K562 (cell line): ENCODE data around the gene ZFP92. TPM values are rescaled to one million over a fixed set of nuclear protein-coding genes. Genes with fewer than 3 reads are reported as not detected.

Source experiments
- ATAC-seq: fragments of 200-7000 bp; cut with Tn5 transposase; 3 replicates; pipeline ENCODE4 v1.9.1; 2020; ENCODE audit warnings: moderate library complexity
- BruUV-seq: library from RNA; stranded (reverse); fragments of 400-500 nt; replicated peaks from 2 replicates; lab custom pipeline; 2021; lab: Mats Ljungman, UMichigan
- CTCF ChIA-PET: fragments of 300-600 bp; formaldehyde crosslinking; extraction: SDS; loops from one replicate; lab custom pipeline; 2021; ENCODE audit warnings: low intra/inter-chr PET ratio; lab: Yijun Ruan, JAX
- POLR2A ChIA-PET: fragments of 300-600, 350-650 bp; sonication (Branson Sonifier 250); formaldehyde crosslinking; extraction: SDS; loops from one replicate; lab custom pipeline; 2021; ENCODE audit warnings: antibody characterized with exemption, inconsistent platforms; lab: Yijun Ruan, JAX
- DNase-seq, 4 experiments: peaks; one replicate each; pipeline versions ENCODE4 v3.0.0 to v3.0.0-alpha.2; 2011 to 2018; ENCODE audit warnings: low spot score in 3 of 4, mixed read lengths in 3 of 4; ENCODE audit errors: extremely low read depth in 1 of 4
- FAIRE-seq: peaks from 2 replicates; lab custom pipeline; 2011; peaks lifted over from hg19 to GRCh38; lab: Jason Lieb, UNC
- H2AFZ ChIP-seq: 2 replicates; pipeline ENCODE4 v1.6.0; 2011; ENCODE audit warnings: low read depth, low read length, control low read depth, inconsistent platforms
- H3K27ac ChIP-seq: fragments of 200-600 bp; 3 replicates; pipeline ENCODE4 v1.8.0; 2011; ENCODE audit warnings: low read depth, mild to moderate bottlenecking, control low read depth, inconsistent platforms, low read length, moderate library complexity, mixed read lengths; ENCODE audit errors: extremely low read depth
- H3K27me3 ChIP-seq, 2 experiments: fragments of 300-600 bp in 1 of 2; 2 replicates in 1 of 2; 3 replicates in 1 of 2; pipeline versions ENCODE4 v1.6.0 to v1.8.0; 2011; ENCODE audit warnings: inconsistent platforms in 2 of 2, low read length in 2 of 2, mild to moderate bottlenecking in 1 of 2, mixed read lengths in 1 of 2, moderate library complexity in 1 of 2; ENCODE audit not compliant: control insufficient read depth in 2 of 2, insufficient read depth in 2 of 2
- H3K36me3 ChIP-seq: fragments of 300-600 bp; 3 replicates; pipeline ENCODE4 v1.8.0; 2011; ENCODE audit warnings: mild to moderate bottlenecking, low read length, inconsistent platforms; ENCODE audit not compliant: control insufficient read depth, insufficient read depth
- H3K4me1 ChIP-seq, 2 experiments: fragments of 200-600 bp in 1 of 2; replicated peaks in 1 of 2; 2 replicates in 1 of 2; 3 replicates in 1 of 2; pipeline versions ENCODE4 v1.5.1 to v1.8.0; 2011; ENCODE audit warnings: inconsistent platforms in 2 of 2, low read length in 2 of 2, mild to moderate bottlenecking in 1 of 2, mixed read lengths in 1 of 2, moderate library complexity in 1 of 2; ENCODE audit not compliant: control insufficient read depth in 2 of 2, insufficient read depth in 2 of 2
- H3K4me2 ChIP-seq: 2 replicates; pipeline ENCODE4 v1.6.1; 2011; ENCODE audit warnings: low read length, control low read depth, inconsistent platforms, mixed read lengths; ENCODE audit not compliant: insufficient read depth
- H3K4me3 ChIP-seq: fragments of 200-600 bp; sonication (generic), shearing (Covaris generic); 2 replicates; pipeline ENCODE4 v1.5.1; 2016; ENCODE audit warnings: control low read depth, inconsistent platforms
- H3K79me2 ChIP-seq: fragments of 200-600 bp; 3 replicates; pipeline ENCODE4 v1.8.0; 2011; ENCODE audit warnings: low read length, inconsistent platforms; ENCODE audit not compliant: control insufficient read depth, insufficient read depth
- H3K9ac ChIP-seq, 2 experiments: 2 replicates each; pipeline versions ENCODE4 v1.6.0 to v1.6.1; 2011; ENCODE audit warnings: low read depth in 2 of 2, low read length in 2 of 2, control low read depth in 1 of 2, inconsistent platforms in 1 of 2, mild to moderate bottlenecking in 1 of 2, mixed read lengths in 1 of 2; ENCODE audit not compliant: insufficient read depth in 1 of 2
- H3K9me1 ChIP-seq: one replicate; pipeline ENCODE4 v1.6.0; 2011; ENCODE audit warnings: inconsistent platforms, mild to moderate bottlenecking, low read length, moderate library complexity; ENCODE audit not compliant: control insufficient read depth, insufficient read depth
- H3K9me3 ChIP-seq: replicated peaks from 2 replicates; pipeline ENCODE4 v1.5.1; 2011; ENCODE audit warnings: low read depth, low read length, inconsistent platforms; ENCODE audit not compliant: control insufficient read depth, insufficient read depth
- H4K20me1 ChIP-seq: replicated peaks from 2 replicates; pipeline ENCODE4 v1.6.1; 2011; ENCODE audit warnings: low read length, inconsistent platforms, mixed read lengths; ENCODE audit not compliant: control insufficient read depth, insufficient read depth
- BRF1 ChIP-seq: IDR thresholded peaks from 3 replicates; pipeline ENCODE4 v1.6.1; 2011; ENCODE audit warnings: borderline replicate concordance, mild to moderate bottlenecking; ENCODE audit not compliant: insufficient read length; ENCODE audit errors: extremely low read depth
- HIVEP1 ChIP-seq: fragments of 250-450 bp; sonication (Bioruptor Pico); IDR thresholded peaks from 2 replicates; pipeline ENCODE4 v1.4.0; 2020; ENCODE audit warnings: mild to moderate bottlenecking
- HNRNPLL ChIP-seq: fragments of 200-400 bp; formaldehyde crosslinking; IDR thresholded peaks from 2 replicates; pipeline ENCODE4 v1.6.1; 2017; ENCODE audit warnings: low read length, low read depth, mild to moderate bottlenecking; ENCODE audit not compliant: poor library complexity, severe bottlenecking
- MAFK ChIP-seq: IDR thresholded peaks from 2 replicates; pipeline ENCODE4 v1.6.1; 2011; ENCODE audit warnings: low read length, improper control_type of control experiment
- MTA3 ChIP-seq: fragments of 450-650 bp; formaldehyde crosslinking; IDR thresholded peaks from 2 replicates; pipeline ENCODE4 v1.6.1; 2017; ENCODE audit warnings: mild to moderate bottlenecking, borderline replicate concordance
- POLR2AphosphoS2 ChIP-seq: IDR thresholded peaks from 2 replicates; pipeline ENCODE4 v1.6.1; 2012; ENCODE audit warnings: low read length, improper control_type of control experiment
- ZNF644 ChIP-seq: fragments of 200-800 bp; sonication (Bioruptor generic); IDR thresholded peaks from 2 replicates; pipeline ENCODE4 v1.6.1; 2016; ENCODE audit warnings: low read depth, missing genetic modification characterization, missing compliant biosample characterization
- ZNF668 ChIP-seq: fragments of 250-450 bp; sonication (Bioruptor Pico); IDR thresholded peaks from 2 replicates; pipeline ENCODE4 v1.8.0; 2022; ENCODE audit warnings: mild to moderate bottlenecking, inconsistent platforms
- ZNF76 ChIP-seq: fragments of 250-450 bp; sonication (Bioruptor Pico); IDR thresholded peaks from 2 replicates; pipeline ENCODE4 v1.4.0; 2020; ENCODE audit warnings: mild to moderate bottlenecking, moderate library complexity, borderline replicate concordance
- ZSCAN29 ChIP-seq: fragments of 450-650 bp; IDR thresholded peaks from 2 replicates; pipeline ENCODE4 v1.6.1; 2017
- WGBS: fragments of 100-300 bp; shearing (Covaris generic); methylation state at CpG from one replicate; pipeline ENCODE4 v1.1.6; 2016; ENCODE audit warnings: low coverage, mixed read lengths; ENCODE audit not compliant: insufficient coverage; ENCODE audit errors: missing lambda C conversion rate; 5-methylcytosine and 5-hydroxymethylcytosine counted together
- in situ Hi-C: fragments of 300-500 bp; cut with MboI; formaldehyde crosslinking; loops from 4 replicates; pipeline ENCODE4 v1.15.0; 2018; ENCODE audit warnings: inconsistent platforms, mixed read lengths
- intact Hi-C: fragments of 100-400 bp; cut with micrococcal nuclease; formaldehyde crosslinking; loops from 2 replicates; pipeline ENCODE4 v1.14.2; 2022
- polyA plus RNA-seq, 8 experiments: library from polyadenylated mRNA; depleted of rRNA in 4 of 8; stranded (reverse) in 5 of 8; unstranded in 3 of 8; fragments of >200 nt; fragmentation: Nextera tagmentation in 2 of 8; fragmentation: Illumina TruSeq in 1 of 8; extraction: Ambion mirVana in 2 of 8; extraction: Trizol in 1 of 8; gene quantifications; 2 replicates each; pipeline versions ENCODE4 v1.2.1 to v1.2.3, GENCODE V29; 2011 to 2014; ENCODE audit warnings: inconsistent platforms in 1 of 8, missing spikeins in 1 of 8
- total RNA-seq, 7 experiments: library from RNA; depleted of rRNA in 6 of 7; stranded (reverse); fragments of >200 nt in 6 of 7; fragmentation: Illumina TruSeq in 2 of 7; extraction: Trizol in 2 of 7; gene quantifications; 2 replicates each; pipeline versions ENCODE4 v1.2.1 to v1.2.3, GENCODE V29; 2011 to 2021; ENCODE audit warnings: low replicate concordance in 1 of 7
- TF ChIP-seq, protein P1 (sequence below): IDR thresholded peaks from 2 replicates; pipeline ENCODE4 v1.6.1; 2011; ENCODE audit not compliant: insufficient read length; ENCODE audit errors: extremely low read depth
- TF ChIP-seq, protein P2 (sequence below), 2 experiments: fragments of 450-650 bp in 1 of 2; sonication (generic) in 1 of 2; formaldehyde crosslinking; conservative IDR thresholded peaks; 2 replicates each; pipeline versions ENCODE4 v1.4.0 to v1.8.1; 2020 to 2022; ENCODE audit warnings: mild to moderate bottlenecking in 1 of 2, missing genetic modification reagents in 1 of 2
- TF ChIP-seq, protein P3 (sequence below), 2 experiments: fragments of 450-650 bp; formaldehyde crosslinking in 1 of 2; IDR thresholded peaks; 2 replicates each; pipeline versions ENCODE4 v1.4.0 to v1.6.1; 2014 to 2020; ENCODE audit warnings: mild to moderate bottlenecking in 2 of 2, borderline replicate concordance in 1 of 2, low read depth in 1 of 2

Gene ZFP92
- total and polyA plus RNA-seq, 9 of the 15 experiments (the other 6 are each of a cell fraction or from before 2014, with no cell fraction given) = 0.32 to 3.3 (median 1.8) TPM

DNA sequence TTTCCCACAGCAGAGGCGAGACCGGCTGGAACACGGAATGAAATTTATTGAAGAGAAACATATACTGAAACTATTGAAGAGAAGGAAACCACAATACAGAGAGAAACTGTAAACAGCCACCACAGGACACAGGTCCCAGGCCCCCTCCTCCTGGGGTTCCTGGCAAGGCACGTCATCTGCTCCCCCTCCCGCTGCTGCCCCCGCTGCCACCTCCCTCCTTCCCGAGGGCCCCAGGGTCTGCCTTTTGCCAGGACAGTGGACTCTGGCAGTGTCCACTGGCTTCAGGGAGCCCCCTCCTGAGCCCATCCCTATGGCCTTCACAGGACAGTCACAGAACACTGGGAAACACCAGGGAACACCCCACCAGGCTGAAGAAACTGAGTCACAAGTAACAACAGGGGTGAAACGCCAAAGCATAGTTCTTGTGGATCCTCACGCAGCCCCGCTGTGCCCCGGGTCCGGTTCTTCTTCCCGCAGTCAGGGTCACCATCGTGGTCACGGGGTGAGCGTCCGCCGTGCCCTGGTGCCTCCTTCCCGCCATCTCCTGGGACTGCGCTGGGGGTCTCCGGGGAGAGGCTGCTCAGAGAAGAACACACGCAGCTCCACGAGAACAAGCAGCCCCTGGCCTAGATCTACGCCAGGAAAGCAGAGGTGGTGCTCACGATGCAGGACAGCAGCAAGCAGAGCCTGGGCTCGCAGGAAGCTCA is 15.5 kb upstream of the ZFP92 start:
- Histone ChIP-seq H3K9me3 (no peaks in the 10 kb centered on the region), H3K27me3 (peaks cover 0 to 24% of the 10 kb centered on the region in 2 experiments; a peak in 2 of 5 replicates), H4K20me1 (no peaks in the 10 kb centered on the region), H3K79me2 (no peaks in the 10 kb centered on the region), H3K4me3 (no peak overlapping the region), H3K27ac (no peak overlapping the region), H3K4me2 (no peak overlapping the region), H3K9ac (no peak overlapping the region), H2AFZ (no peak overlapping the region), H3K4me1 (peaks cover 0 to 22% of the 10 kb centered on the region in 2 experiments; a peak in 2 of 5 replicates), H3K9me1 (no peaks in the 10 kb centered on the region), H3K36me3 (no peaks in the 10 kb centered on the region)
- in situ Hi-C loops = no loop called here
- BruUV-seq = no TSS peak
- whole genome bisulfite sequencing = 22% methylated on average over 19 of the region's 26 CpGs
- DNase-seq = no peak
- ATAC-seq = no peak
- intact Hi-C loops = no loop called here
- ChIA-PET CTCF (no interaction called here), POLR2A (no interaction called here)
- no peak for FAIRE-seq
- TF ChIP-seq ZNF644 (no peak), ZSCAN29 (no peak), MTA3 (no peak), ZNF76 (no peak), BRF1 (no peak), HNRNPLL (no peak), MAFK (no peak), ZNF668 (no peak), HIVEP1 (no peak), POLR2AphosphoS2 (no peak)
- TF ChIP-seq, protein P1, sequence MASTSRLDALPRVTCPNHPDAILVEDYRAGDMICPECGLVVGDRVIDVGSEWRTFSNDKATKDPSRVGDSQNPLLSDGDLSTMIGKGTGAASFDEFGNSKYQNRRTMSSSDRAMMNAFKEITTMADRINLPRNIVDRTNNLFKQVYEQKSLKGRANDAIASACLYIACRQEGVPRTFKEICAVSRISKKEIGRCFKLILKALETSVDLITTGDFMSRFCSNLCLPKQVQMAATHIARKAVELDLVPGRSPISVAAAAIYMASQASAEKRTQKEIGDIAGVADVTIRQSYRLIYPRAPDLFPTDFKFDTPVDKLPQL = no peak
- TF ChIP-seq, protein P2, sequence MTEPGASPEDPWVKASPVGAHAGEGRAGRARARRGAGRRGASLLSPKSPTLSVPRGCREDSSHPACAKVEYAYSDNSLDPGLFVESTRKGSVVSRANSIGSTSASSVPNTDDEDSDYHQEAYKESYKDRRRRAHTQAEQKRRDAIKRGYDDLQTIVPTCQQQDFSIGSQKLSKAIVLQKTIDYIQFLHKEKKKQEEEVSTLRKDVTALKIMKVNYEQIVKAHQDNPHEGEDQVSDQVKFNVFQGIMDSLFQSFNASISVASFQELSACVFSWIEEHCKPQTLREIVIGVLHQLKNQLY (CRISPR knock-in tag; conservative IDR thresholded peaks at IDR 0.05) = no peak
- TF ChIP-seq, protein P3, sequence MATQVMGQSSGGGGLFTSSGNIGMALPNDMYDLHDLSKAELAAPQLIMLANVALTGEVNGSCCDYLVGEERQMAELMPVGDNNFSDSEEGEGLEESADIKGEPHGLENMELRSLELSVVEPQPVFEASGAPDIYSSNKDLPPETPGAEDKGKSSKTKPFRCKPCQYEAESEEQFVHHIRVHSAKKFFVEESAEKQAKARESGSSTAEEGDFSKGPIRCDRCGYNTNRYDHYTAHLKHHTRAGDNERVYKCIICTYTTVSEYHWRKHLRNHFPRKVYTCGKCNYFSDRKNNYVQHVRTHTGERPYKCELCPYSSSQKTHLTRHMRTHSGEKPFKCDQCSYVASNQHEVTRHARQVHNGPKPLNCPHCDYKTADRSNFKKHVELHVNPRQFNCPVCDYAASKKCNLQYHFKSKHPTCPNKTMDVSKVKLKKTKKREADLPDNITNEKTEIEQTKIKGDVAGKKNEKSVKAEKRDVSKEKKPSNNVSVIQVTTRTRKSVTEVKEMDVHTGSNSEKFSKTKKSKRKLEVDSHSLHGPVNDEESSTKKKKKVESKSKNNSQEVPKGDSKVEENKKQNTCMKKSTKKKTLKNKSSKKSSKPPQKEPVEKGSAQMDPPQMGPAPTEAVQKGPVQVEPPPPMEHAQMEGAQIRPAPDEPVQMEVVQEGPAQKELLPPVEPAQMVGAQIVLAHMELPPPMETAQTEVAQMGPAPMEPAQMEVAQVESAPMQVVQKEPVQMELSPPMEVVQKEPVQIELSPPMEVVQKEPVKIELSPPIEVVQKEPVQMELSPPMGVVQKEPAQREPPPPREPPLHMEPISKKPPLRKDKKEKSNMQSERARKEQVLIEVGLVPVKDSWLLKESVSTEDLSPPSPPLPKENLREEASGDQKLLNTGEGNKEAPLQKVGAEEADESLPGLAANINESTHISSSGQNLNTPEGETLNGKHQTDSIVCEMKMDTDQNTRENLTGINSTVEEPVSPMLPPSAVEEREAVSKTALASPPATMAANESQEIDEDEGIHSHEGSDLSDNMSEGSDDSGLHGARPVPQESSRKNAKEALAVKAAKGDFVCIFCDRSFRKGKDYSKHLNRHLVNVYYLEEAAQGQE (IDR thresholded peaks at IDR 0.05; ENCODE audit: borderline replicate concordance) = no peak
- TF ChIP-seq, protein P3 (CRISPR knock-in tag; IDR thresholded peaks at IDR 0.05; ENCODE audit: low read depth) = no peak
